K562 (cell line): Measurements from ENCODE around the gene SRPX. TPM values are rescaled to one million over a fixed set of nuclear protein-coding genes. Genes with fewer than 3 reads are reported as not detected.

Experiments
- ATAC-seq: fragments of 200-7000 bp; cut with Tn5 transposase; 3 replicates; pipeline ENCODE4 v1.9.1; 2020; ENCODE audit warnings: moderate library complexity
- BruUV-seq: library from RNA; stranded (reverse); fragments of 400-500 nt; replicated peaks from 2 replicates; lab custom pipeline; 2021; lab: Mats Ljungman, UMichigan
- CTCF ChIA-PET: fragments of 300-600 bp; formaldehyde crosslinking; extraction: SDS; loops from one replicate; lab custom pipeline; 2021; ENCODE audit warnings: low intra/inter-chr PET ratio; lab: Yijun Ruan, JAX
- POLR2A ChIA-PET: fragments of 300-600, 350-650 bp; sonication (Branson Sonifier 250); formaldehyde crosslinking; extraction: SDS; loops from one replicate; lab custom pipeline; 2021; ENCODE audit warnings: antibody characterized with exemption, inconsistent platforms; lab: Yijun Ruan, JAX
- DNase-seq, 4 experiments: peaks; one replicate each; pipeline versions ENCODE4 v3.0.0 to v3.0.0-alpha.2; 2011 to 2018; ENCODE audit warnings: low spot score in 3 of 4, mixed read lengths in 3 of 4; ENCODE audit errors: extremely low read depth in 1 of 4
- FAIRE-seq: peaks from 2 replicates; lab custom pipeline; 2011; peaks lifted over from hg19 to GRCh38; lab: Jason Lieb, UNC
- H2AFZ ChIP-seq: 2 replicates; pipeline ENCODE4 v1.6.0; 2011; ENCODE audit warnings: low read depth, low read length, control low read depth, inconsistent platforms
- H3K27ac ChIP-seq: fragments of 200-600 bp; 3 replicates; pipeline ENCODE4 v1.8.0; 2011; ENCODE audit warnings: low read depth, mild to moderate bottlenecking, control low read depth, inconsistent platforms, low read length, moderate library complexity, mixed read lengths; ENCODE audit errors: extremely low read depth
- H3K27me3 ChIP-seq, 2 experiments: fragments of 300-600 bp in 1 of 2; 2 replicates in 1 of 2; 3 replicates in 1 of 2; pipeline versions ENCODE4 v1.6.0 to v1.8.0; 2011; ENCODE audit warnings: inconsistent platforms in 2 of 2, low read length in 2 of 2, mild to moderate bottlenecking in 1 of 2, mixed read lengths in 1 of 2, moderate library complexity in 1 of 2; ENCODE audit not compliant: control insufficient read depth in 2 of 2, insufficient read depth in 2 of 2
- H3K36me3 ChIP-seq: fragments of 300-600 bp; 3 replicates; pipeline ENCODE4 v1.8.0; 2011; ENCODE audit warnings: mild to moderate bottlenecking, low read length, inconsistent platforms; ENCODE audit not compliant: control insufficient read depth, insufficient read depth
- H3K4me1 ChIP-seq, 2 experiments: fragments of 200-600 bp in 1 of 2; replicated peaks in 1 of 2; 2 replicates in 1 of 2; 3 replicates in 1 of 2; pipeline versions ENCODE4 v1.5.1 to v1.8.0; 2011; ENCODE audit warnings: inconsistent platforms in 2 of 2, low read length in 2 of 2, mild to moderate bottlenecking in 1 of 2, mixed read lengths in 1 of 2, moderate library complexity in 1 of 2; ENCODE audit not compliant: control insufficient read depth in 2 of 2, insufficient read depth in 2 of 2
- H3K4me2 ChIP-seq: 2 replicates; pipeline ENCODE4 v1.6.1; 2011; ENCODE audit warnings: low read length, control low read depth, inconsistent platforms, mixed read lengths; ENCODE audit not compliant: insufficient read depth
- H3K4me3 ChIP-seq: fragments of 200-600 bp; sonication (generic), shearing (Covaris generic); 2 replicates; pipeline ENCODE4 v1.5.1; 2016; ENCODE audit warnings: control low read depth, inconsistent platforms
- H3K79me2 ChIP-seq: fragments of 200-600 bp; 3 replicates; pipeline ENCODE4 v1.8.0; 2011; ENCODE audit warnings: low read length, inconsistent platforms; ENCODE audit not compliant: control insufficient read depth, insufficient read depth
- H3K9ac ChIP-seq, 2 experiments: 2 replicates each; pipeline versions ENCODE4 v1.6.0 to v1.6.1; 2011; ENCODE audit warnings: low read depth in 2 of 2, low read length in 2 of 2, control low read depth in 1 of 2, inconsistent platforms in 1 of 2, mild to moderate bottlenecking in 1 of 2, mixed read lengths in 1 of 2; ENCODE audit not compliant: insufficient read depth in 1 of 2
- H3K9me1 ChIP-seq: one replicate; pipeline ENCODE4 v1.6.0; 2011; ENCODE audit warnings: inconsistent platforms, mild to moderate bottlenecking, low read length, moderate library complexity; ENCODE audit not compliant: control insufficient read depth, insufficient read depth
- H3K9me3 ChIP-seq: replicated peaks from 2 replicates; pipeline ENCODE4 v1.5.1; 2011; ENCODE audit warnings: low read depth, low read length, inconsistent platforms; ENCODE audit not compliant: control insufficient read depth, insufficient read depth
- H4K20me1 ChIP-seq: replicated peaks from 2 replicates; pipeline ENCODE4 v1.6.1; 2011; ENCODE audit warnings: low read length, inconsistent platforms, mixed read lengths; ENCODE audit not compliant: control insufficient read depth, insufficient read depth
- CBFA2T2 ChIP-seq: fragments of 450-650 bp; conservative IDR thresholded peaks from 2 replicates; pipeline ENCODE4 v1.6.1; 2017; ENCODE audit warnings: mild to moderate bottlenecking
- CREB1 ChIP-seq, 2 experiments: sonication (generic) in 1 of 2; formaldehyde crosslinking in 1 of 2; IDR thresholded peaks; 2 replicates each; pipeline versions ENCODE4 v1.6.1 to v1.8.0; 2012 to 2022; ENCODE audit warnings: inconsistent platforms in 1 of 2, mild to moderate bottlenecking in 1 of 2, missing genetic modification reagents in 1 of 2, moderate library complexity in 1 of 2
- E2F3 ChIP-seq: fragments of 250-450 bp; sonication (Bioruptor Pico); IDR thresholded peaks from 2 replicates; pipeline ENCODE4 v1.4.0; 2020; ENCODE audit warnings: mild to moderate bottlenecking
- ESRRA ChIP-seq: fragments of 450-650 bp; IDR thresholded peaks from 2 replicates; pipeline ENCODE4 v1.6.1; 2014; ENCODE audit warnings: low read depth, mild to moderate bottlenecking, moderate library complexity, borderline replicate concordance
- HDAC3 ChIP-seq: fragments of 450-650 bp; IDR thresholded peaks from 2 replicates; pipeline ENCODE4 v1.6.1; 2018; ENCODE audit warnings: borderline replicate concordance, mild to moderate bottlenecking, moderate library complexity; ENCODE audit not compliant: partially characterized antibody
- JUND ChIP-seq, 2 experiments: IDR thresholded peaks; 2 replicates in 1 of 2; 3 replicates in 1 of 2; pipeline ENCODE4 v1.6.1; 2011; ENCODE audit warnings: borderline replicate concordance in 2 of 2, low read depth in 2 of 2, low read length in 2 of 2, improper control_type of control experiment in 1 of 2, missing biosample characterization in 1 of 2, missing genetic modification characterization in 1 of 2, missing genetic modification reagents in 1 of 2
- MCM7 ChIP-seq, 2 experiments: fragments of 450-650 bp; IDR thresholded peaks; 2 replicates each; pipeline ENCODE4 v1.6.1; 2016 to 2018
- NCOA2 ChIP-seq, 2 experiments: fragments of 450-650 bp; IDR thresholded peaks; 2 replicates each; pipeline ENCODE4 v1.6.1; 2018; ENCODE audit warnings: mild to moderate bottlenecking in 2 of 2, moderate library complexity in 1 of 2; ENCODE audit not compliant: partially characterized antibody in 2 of 2
- NCOR1 ChIP-seq: fragments of 450-650 bp; IDR thresholded peaks from 2 replicates; pipeline ENCODE4 v1.6.1; 2016; ENCODE audit warnings: mild to moderate bottlenecking, moderate library complexity
- SMAD4 ChIP-seq: fragments of 250-450 bp; sonication (Bioruptor Pico); conservative IDR thresholded peaks from 2 replicates; pipeline ENCODE4 v1.8.0; 2021; ENCODE audit warnings: inconsistent platforms, mild to moderate bottlenecking, moderate library complexity
- TAF9B ChIP-seq: fragments of 450-650 bp; IDR thresholded peaks from 2 replicates; pipeline ENCODE4 v1.6.1; 2018; ENCODE audit warnings: mild to moderate bottlenecking; ENCODE audit not compliant: partially characterized antibody
- ZKSCAN8 ChIP-seq: fragments of 200-800 bp; sonication (Bioruptor generic); IDR thresholded peaks from 2 replicates; pipeline ENCODE4 v1.6.1; 2016; ENCODE audit warnings: missing genetic modification characterization, missing compliant biosample characterization
- ZNF507 ChIP-seq: conservative IDR thresholded peaks from 2 replicates; pipeline ENCODE4 v1.6.1; 2017; ENCODE audit warnings: missing genetic modification characterization, missing compliant biosample characterization
- ZNF696 ChIP-seq: fragments of 250-450 bp; sonication (Bioruptor Pico); conservative IDR thresholded peaks from 2 replicates; pipeline ENCODE4 v1.4.0; 2020; ENCODE audit warnings: mild to moderate bottlenecking, moderate library complexity
- WGBS: fragments of 100-300 bp; shearing (Covaris generic); methylation state at CpG from one replicate; pipeline ENCODE4 v1.1.6; 2016; ENCODE audit warnings: low coverage, mixed read lengths; ENCODE audit not compliant: insufficient coverage; ENCODE audit errors: missing lambda C conversion rate; 5-methylcytosine and 5-hydroxymethylcytosine counted together
- in situ Hi-C: fragments of 300-500 bp; cut with MboI; formaldehyde crosslinking; loops from 4 replicates; pipeline ENCODE4 v1.15.0; 2018; ENCODE audit warnings: inconsistent platforms, mixed read lengths
- intact Hi-C: fragments of 100-400 bp; cut with micrococcal nuclease; formaldehyde crosslinking; loops from 2 replicates; pipeline ENCODE4 v1.14.2; 2022
- polyA plus RNA-seq, 8 experiments: library from polyadenylated mRNA; depleted of rRNA in 4 of 8; stranded (reverse) in 5 of 8; unstranded in 3 of 8; fragments of >200 nt; fragmentation: Nextera tagmentation in 2 of 8; fragmentation: Illumina TruSeq in 1 of 8; extraction: Ambion mirVana in 2 of 8; extraction: Trizol in 1 of 8; gene quantifications; 2 replicates each; pipeline versions ENCODE4 v1.2.1 to v1.2.3, GENCODE V29; 2011 to 2014; ENCODE audit warnings: inconsistent platforms in 1 of 8, missing spikeins in 1 of 8
- total RNA-seq, 7 experiments: library from RNA; depleted of rRNA in 6 of 7; stranded (reverse); fragments of >200 nt in 6 of 7; fragmentation: Illumina TruSeq in 2 of 7; extraction: Trizol in 2 of 7; gene quantifications; 2 replicates each; pipeline versions ENCODE4 v1.2.1 to v1.2.3, GENCODE V29; 2011 to 2021; ENCODE audit warnings: low replicate concordance in 1 of 7
- TF ChIP-seq, protein P1 (sequence below): sonication (generic); formaldehyde crosslinking; IDR thresholded peaks from 2 replicates; pipeline ENCODE4 v1.8.1; 2023; ENCODE audit warnings: mild to moderate bottlenecking, missing genetic modification reagents
- TF ChIP-seq, protein P2 (sequence below): fragments of 250-450 bp; sonication (Bioruptor Pico); IDR thresholded peaks from 2 replicates; pipeline ENCODE4 v1.4.0; 2020; ENCODE audit warnings: mild to moderate bottlenecking, moderate library complexity, borderline replicate concordance
- TF ChIP-seq, protein P3 (sequence below): fragments of 450-650 bp; IDR thresholded peaks from 2 replicates; pipeline ENCODE4 v1.6.1; 2017; ENCODE audit warnings: mild to moderate bottlenecking, moderate library complexity

SRPX gene
- total and polyA plus RNA-seq, 9 of the 15 experiments (the other 6 are each of a cell fraction or from before 2014, with no cell fraction given): 0.11 to 0.77 (median 0.38) TPM; not detected in 2

DNA sequence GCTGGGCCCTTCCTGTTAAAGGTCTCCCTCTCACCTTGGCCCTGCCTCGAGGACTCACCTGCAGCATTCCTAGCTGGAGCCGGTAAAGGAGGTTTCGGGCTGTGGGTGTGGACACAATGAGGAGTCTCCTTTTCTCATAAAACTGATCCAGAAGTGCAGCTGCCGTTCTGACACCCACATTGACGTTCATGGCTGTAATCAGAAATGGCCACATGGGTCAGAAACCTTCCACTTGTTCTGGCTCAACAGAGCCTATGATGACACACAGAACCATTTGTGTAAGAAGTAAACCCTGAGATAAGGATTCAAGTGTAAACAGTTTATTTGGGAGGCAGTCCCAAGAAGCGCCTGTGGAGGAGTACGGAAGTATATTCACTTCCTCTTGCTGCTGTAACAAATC lies 63.8 kb downstream of the SRPX start:
- ChIA-PET CTCF (no interaction called here), POLR2A (no interaction called here)
- BruUV-seq: no TSS peak
- H3K9me1 ChIP-seq: no peaks in the 10 kb centered on the region
- intact Hi-C loops (no loop called here), in situ Hi-C loops (loop anchor here (25.0 kb wide), 2 partner anchors 420 to 645 kb away; no protein-coding TSS in a partner anchor)
- WGBS: 8% methylated on average over 7 of the region's 7 CpGs
- H4K20me1 ChIP-seq: no peaks in the 10 kb centered on the region
- peak; percentile 61; the same call in 2 of the 3 replicates for ATAC-seq
- no peaks in the 10 kb centered on the region for H3K36me3 ChIP-seq
- H3K79me2 ChIP-seq: no peaks in the 10 kb centered on the region
- FAIRE-seq: no peak
- no peak overlapping the region for H3K4me3 ChIP-seq
- H2AFZ ChIP-seq: peak overlapping the region; percentile 71
- no peak overlapping the region for H3K9ac ChIP-seq
- peak overlapping the region; percentile 45; the same call in 2 of the 3 replicates for H3K27ac ChIP-seq
- H3K9me3 ChIP-seq: no peaks in the 10 kb centered on the region
- peak overlapping the region; percentile 33 for H3K4me2 ChIP-seq
- no peaks in the 10 kb centered on the region for H3K4me1 ChIP-seq
- no peaks in the 10 kb centered on the region; a peak in 1 of 5 replicates for H3K27me3 ChIP-seq
- peak in 2 of 4 experiments; percentile 8 to 12 for DNase-seq
- TF ChIP-seq, protein P1, sequence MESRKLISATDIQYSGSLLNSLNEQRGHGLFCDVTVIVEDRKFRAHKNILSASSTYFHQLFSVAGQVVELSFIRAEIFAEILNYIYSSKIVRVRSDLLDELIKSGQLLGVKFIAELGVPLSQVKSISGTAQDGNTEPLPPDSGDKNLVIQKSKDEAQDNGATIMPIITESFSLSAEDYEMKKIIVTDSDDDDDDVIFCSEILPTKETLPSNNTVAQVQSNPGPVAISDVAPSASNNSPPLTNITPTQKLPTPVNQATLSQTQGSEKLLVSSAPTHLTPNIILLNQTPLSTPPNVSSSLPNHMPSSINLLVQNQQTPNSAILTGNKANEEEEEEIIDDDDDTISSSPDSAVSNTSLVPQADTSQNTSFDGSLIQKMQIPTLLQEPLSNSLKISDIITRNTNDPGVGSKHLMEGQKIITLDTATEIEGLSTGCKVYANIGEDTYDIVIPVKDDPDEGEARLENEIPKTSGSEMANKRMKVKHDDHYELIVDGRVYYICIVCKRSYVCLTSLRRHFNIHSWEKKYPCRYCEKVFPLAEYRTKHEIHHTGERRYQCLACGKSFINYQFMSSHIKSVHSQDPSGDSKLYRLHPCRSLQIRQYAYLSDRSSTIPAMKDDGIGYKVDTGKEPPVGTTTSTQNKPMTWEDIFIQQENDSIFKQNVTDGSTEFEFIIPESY (CRISPR knock-in tag): no peak
- TF ChIP-seq ZNF507: no peak
- TF ChIP-seq, protein P2, sequence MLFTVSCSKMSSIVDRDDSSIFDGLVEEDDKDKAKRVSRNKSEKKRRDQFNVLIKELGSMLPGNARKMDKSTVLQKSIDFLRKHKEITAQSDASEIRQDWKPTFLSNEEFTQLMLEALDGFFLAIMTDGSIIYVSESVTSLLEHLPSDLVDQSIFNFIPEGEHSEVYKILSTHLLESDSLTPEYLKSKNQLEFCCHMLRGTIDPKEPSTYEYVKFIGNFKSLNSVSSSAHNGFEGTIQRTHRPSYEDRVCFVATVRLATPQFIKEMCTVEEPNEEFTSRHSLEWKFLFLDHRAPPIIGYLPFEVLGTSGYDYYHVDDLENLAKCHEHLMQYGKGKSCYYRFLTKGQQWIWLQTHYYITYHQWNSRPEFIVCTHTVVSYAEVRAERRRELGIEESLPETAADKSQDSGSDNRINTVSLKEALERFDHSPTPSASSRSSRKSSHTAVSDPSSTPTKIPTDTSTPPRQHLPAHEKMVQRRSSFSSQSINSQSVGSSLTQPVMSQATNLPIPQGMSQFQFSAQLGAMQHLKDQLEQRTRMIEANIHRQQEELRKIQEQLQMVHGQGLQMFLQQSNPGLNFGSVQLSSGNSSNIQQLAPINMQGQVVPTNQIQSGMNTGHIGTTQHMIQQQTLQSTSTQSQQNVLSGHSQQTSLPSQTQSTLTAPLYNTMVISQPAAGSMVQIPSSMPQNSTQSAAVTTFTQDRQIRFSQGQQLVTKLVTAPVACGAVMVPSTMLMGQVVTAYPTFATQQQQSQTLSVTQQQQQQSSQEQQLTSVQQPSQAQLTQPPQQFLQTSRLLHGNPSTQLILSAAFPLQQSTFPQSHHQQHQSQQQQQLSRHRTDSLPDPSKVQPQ: no peak
- no peak for TF ChIP-seq E2F3 (CRISPR knock-in tag)
- TF ChIP-seq CBFA2T2: peak; percentile 47
- no peak for TF ChIP-seq JUND (IDR thresholded peaks at IDR 0.05; ENCODE audit: borderline replicate concordance, low read depth, low read length)
- peak; percentile 22; the same call in 1 of the 3 replicates for TF ChIP-seq JUND (tag; IDR thresholded peaks at IDR 0.05; ENCODE audit: borderline replicate concordance, low read depth, low read length)
- TF ChIP-seq ESRRA: no peak
- no peak for TF ChIP-seq SMAD4 (CRISPR knock-in tag)
- no peak for TF ChIP-seq HDAC3
- 0 out of 2 replicates have a peak, but pooled peaks have one; percentile 12 for TF ChIP-seq NCOR1
- no peak for TF ChIP-seq TAF9B
- TF ChIP-seq ZKSCAN8 (CRISPR knock-in tag): peak; percentile 50; the same call in 1 of the 2 replicates
- no peak for TF ChIP-seq NCOA2 (IDR thresholded peaks at IDR 0.05; ENCODE audit: partially characterized antibody in 2 of 2)
- no peak for TF ChIP-seq MCM7 (IDR thresholded peaks at IDR 0.05)
- 0 out of 2 replicates have a peak, but pooled peaks have one; percentile 24 for TF ChIP-seq CREB1 (IDR thresholded peaks at IDR 0.05)
- TF ChIP-seq CREB1 (CRISPR knock-in tag; IDR thresholded peaks at IDR 0.05): no peak
- no peak for TF ChIP-seq ZNF696 (CRISPR knock-in tag)
- TF ChIP-seq, protein P3, sequence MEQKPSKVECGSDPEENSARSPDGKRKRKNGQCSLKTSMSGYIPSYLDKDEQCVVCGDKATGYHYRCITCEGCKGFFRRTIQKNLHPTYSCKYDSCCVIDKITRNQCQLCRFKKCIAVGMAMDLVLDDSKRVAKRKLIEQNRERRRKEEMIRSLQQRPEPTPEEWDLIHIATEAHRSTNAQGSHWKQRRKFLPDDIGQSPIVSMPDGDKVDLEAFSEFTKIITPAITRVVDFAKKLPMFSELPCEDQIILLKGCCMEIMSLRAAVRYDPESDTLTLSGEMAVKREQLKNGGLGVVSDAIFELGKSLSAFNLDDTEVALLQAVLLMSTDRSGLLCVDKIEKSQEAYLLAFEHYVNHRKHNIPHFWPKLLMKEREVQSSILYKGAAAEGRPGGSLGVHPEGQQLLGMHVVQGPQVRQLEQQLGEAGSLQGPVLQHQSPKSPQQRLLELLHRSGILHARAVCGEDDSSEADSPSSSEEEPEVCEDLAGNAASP: no peak
